NOMO-1 treated with dmso at 0.1 percent for 144 hours (cell line): Measurements from ENCODE around the gene LRG1.

ENCODE experiments used
- DNase-seq: peaks from one replicate; lab custom pipeline; 2025; ENCODE audit not compliant: unreplicated experiment; lab: John Stamatoyannopoulos, UW

Gene LRG1

GRCh38 chr19:4539693-4540581 lies at the start of gene LRG1:
Gene LRG1, minus strand, starts transcription at chr19:4540036. Its CDS starts 23 bp downstream, at chr19:4540013.
- peak; percentile 84 for DNase-seq

- no peak for DNase-seq
Observed at GRCh38 chr19:4588291-4588761, 48.5 kb upstream of the LRG1 start.

GRCh38 chr19:4587527-4587926 lies 47.7 kb upstream of the LRG1 start:
- DNase-seq: no peak

GRCh38 chr19:4586691-4587090 lies 46.9 kb upstream of the LRG1 start:
- no peak for DNase-seq

- DNase-seq: no peak
Observed at GRCh38 chr19:4586245-4586644, 46.4 kb upstream of the LRG1 start.

GRCh38 chr19:4585556-4585955 lies 45.7 kb upstream of the LRG1 start:
- no peak for DNase-seq

- DNase-seq: no peak
Observed at GRCh38 chr19:4584670-4585460, 45.0 kb upstream of the LRG1 start.

- no peak for DNase-seq
Observed at GRCh38 chr19:4583961-4584669, 44.3 kb upstream of the LRG1 start.

- DNase-seq: no peak
Observed at GRCh38 chr19:4582980-4583842, 43.4 kb upstream of the LRG1 start.

GRCh38 chr19:4581666-4582553 lies 42.1 kb upstream of the LRG1 start:
- DNase-seq: no peak

GRCh38 chr19:4580961-4581665 lies 41.3 kb upstream of the LRG1 start:
- DNase-seq: no peak

GRCh38 chr19:4580021-4580901 lies 40.4 kb upstream of the LRG1 start:
- no peak for DNase-seq

GRCh38 chr19:4579389-4579788 lies 39.6 kb upstream of the LRG1 start:
- DNase-seq: no peak

- DNase-seq: no peak
Observed at GRCh38 chr19:4578552-4579248, 38.9 kb upstream of the LRG1 start.

- no peak for DNase-seq
Observed at GRCh38 chr19:4577020-4577782, 37.4 kb upstream of the LRG1 start.
